Left renal cortex interstitium (tissue), 4 donors: Measurements from ENCODE around the gene WDCP. TPM values are rescaled to one million over a fixed set of nuclear protein-coding genes. Genes with fewer than 3 reads are reported as not detected.
"Not testable (repeated sequence)": the region's sequence is repeated elsewhere in the genome, so short reads cannot be mapped to it uniquely, and the experiment has no call there.

Experiments
- DNase-seq, 4 donors: peaks; one replicate each; pipeline ENCODE4 v3.0.0-alpha.2; 2013; ENCODE audit warnings: low read depth in 4 of 4, low spot score in 2 of 4, missing footprints in 1 of 4
- polyA plus RNA-seq, 4 donors: library from polyadenylated mRNA; unstranded; fragments of 120-200 nt; gene quantifications; one replicate each; pipeline ENCODE4 v1.2.1, GENCODE V29; 2013; ENCODE audit not compliant: insufficient read length in 4 of 4

WDCP gene, protein sequence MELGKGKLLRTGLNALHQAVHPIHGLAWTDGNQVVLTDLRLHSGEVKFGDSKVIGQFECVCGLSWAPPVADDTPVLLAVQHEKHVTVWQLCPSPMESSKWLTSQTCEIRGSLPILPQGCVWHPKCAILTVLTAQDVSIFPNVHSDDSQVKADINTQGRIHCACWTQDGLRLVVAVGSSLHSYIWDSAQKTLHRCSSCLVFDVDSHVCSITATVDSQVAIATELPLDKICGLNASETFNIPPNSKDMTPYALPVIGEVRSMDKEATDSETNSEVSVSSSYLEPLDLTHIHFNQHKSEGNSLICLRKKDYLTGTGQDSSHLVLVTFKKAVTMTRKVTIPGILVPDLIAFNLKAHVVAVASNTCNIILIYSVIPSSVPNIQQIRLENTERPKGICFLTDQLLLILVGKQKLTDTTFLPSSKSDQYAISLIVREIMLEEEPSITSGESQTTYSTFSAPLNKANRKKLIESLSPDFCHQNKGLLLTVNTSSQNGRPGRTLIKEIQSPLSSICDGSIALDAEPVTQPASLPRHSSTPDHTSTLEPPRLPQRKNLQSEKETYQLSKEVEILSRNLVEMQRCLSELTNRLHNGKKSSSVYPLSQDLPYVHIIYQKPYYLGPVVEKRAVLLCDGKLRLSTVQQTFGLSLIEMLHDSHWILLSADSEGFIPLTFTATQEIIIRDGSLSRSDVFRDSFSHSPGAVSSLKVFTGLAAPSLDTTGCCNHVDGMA
- 10 to 100 TPM; 14.4 to 15.8 (median 14.8) TPM for polyA plus RNA-seq

DNA sequence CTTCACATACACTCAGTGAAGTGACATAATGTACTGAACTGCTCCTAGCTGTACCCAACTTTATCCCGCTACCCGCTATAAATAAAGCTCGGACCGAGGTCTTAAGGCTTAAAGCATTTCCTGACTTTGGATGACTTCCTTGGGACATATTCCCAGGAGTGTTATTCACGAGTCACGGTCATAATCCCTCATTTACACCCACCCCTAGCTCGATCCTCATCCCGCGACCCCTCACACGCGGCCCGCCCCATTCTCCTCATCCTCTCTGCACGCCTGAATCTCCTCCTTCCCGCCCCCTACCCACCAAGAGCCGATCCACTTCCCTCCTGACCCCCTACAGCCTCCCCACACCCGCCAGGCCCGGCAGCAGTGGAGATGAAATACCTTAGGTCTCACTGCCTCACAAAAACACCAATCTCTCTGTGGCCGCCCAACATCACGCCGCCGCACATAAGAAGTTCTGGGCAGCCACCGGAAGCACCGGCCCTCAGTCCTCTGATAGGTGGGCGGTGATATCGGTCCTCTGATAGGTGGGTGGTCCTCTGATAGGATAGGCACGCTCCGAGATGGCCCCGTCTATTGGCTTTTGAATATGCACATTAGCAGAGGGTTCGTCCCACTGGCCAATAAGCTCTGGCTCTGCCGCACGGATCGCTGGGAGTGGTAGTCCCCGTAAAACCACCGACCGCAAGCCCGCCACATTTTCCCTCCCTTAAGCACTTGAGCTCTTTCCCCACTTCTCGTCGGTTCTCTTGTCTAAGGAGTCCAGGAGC lies at the start of gene WDCP:
Gene WDCP (minus strand): TSS at position 462 of the 773 bp plus-strand sequence. CDS start 7,897 bp downstream, outside the sequence.
- peak; percentile 71 to 95 (median 88) for DNase-seq

DNA sequence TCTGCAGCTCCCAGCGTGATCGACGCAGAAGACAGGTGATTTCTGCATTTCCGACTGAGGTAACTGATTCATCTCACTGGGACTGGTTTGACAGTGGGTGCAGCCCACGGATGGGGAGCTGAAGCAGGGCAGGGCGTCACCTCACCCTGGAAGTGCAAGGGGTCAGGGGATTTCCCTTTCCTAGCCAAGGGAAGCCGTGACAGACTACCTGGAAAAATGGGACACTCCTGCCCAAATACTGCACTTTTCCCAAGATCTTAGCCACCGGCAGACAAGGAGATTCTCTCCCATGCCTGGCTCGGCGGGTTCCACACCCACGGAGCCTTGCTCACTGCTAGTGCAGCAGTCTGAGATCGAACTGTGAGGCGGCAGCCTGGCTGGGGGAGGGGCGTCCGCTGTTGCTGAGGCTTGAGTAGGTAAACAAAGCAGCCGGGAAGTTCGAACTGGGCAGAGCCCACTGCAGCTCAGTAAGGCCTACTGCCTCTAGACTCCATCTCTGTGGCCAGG lies 48.0 kb upstream of the WDCP start:
- not testable (repeated sequence) for DNase-seq

DNA sequence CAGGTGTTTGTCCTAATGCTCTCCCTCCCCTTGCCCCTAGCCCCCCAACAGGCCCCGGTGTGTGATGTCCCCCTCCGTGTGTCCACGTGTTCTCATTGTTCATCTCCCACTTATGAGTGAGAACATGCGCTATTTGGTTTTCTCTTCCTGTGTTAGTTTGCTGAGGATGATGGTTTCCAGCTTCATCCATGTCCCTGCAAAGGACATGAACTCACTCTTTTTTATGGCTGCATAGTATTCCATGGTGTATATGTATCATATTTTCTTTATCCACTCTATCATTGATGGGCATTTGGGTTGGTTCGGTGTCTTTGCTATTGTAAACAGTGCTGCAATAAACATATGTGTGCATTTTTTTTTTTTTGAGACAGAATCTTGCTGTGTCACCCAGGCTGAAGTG lies 46.1 kb upstream of the WDCP start:
- not testable (repeated sequence) for DNase-seq

DNA sequence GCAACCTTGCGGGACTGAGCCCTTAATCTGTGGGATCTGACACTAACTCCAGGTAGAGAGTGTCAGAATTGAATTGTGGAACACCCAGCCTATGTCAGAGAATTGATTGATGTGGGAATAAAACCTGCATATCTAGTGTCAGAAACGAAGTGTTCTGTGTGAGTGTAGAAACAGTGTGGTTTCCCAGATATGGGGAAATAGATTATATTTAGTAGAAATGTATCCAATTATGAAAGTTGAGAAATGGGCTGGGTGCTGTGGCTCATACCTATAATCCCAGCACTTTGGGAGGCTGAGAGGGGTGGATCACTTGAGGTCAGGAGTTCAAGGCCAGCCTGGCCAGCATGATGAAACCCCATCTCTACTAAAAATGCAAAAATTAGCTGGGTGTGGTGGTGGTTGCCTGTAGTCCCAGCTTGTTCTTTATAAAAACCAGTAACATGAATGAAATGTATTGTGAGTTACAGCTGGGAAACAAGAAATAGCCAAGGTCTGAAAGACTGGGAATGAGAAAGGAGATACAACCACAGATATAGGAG lies 41.7 kb upstream of the WDCP start:
- no peak for DNase-seq

DNA sequence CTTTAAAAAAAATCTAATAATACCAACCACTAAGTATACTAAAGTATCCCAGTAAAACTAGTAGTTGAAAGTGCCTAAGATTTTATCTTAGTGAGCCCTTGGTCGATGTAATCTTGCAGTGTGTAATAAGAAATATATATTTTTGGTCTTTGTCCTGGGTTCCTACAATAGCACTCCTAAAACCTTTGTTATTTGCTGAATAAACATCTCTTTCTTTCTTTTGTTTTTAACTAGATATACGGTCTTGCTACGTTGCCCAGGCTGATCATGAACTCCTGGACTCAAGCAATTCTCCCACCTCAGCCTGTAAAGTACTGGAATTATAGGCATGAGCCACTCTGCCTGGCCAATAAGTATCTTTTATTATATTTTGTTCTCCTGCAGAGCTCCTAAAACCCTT lies 39.8 kb upstream of the WDCP start:
- DNase-seq: no peak

DNA sequence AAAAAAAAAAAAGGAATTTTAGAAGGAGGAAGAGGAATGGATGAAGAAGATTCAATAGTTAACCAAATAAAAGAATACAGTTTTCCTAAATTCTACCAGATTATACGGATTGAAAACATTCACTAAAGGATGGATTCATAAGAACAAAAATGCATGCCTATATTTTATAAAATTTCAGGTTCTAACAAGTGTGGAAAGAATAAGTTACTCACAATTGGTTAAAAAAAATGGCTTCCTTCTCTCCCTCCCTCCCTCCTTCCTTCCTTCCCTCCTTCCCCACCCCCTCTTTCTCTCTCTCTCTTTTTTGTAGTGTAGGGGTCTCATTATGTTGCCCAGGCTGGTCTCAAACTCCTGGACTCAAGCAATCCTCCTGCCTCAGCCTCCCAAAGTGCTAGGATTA lies 39.0 kb upstream of the WDCP start:
- DNase-seq: no peak

DNA sequence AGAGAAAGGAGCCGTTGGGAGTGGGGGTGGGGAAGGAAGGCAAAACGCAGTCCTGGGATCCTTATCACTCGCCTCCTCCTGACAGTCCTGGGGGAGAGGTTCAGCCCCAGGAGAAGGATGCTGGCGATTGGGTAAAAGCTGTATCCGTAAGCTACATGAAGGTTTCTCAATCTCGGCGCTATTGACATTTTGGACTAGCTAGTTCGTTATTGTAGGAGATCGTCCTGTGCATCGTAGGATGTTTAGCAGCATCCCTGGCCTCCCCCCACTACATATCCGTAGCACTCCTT lies 38.0 kb upstream of the WDCP start:
- DNase-seq: peak in 1 of 4 donors; percentile 3

DNA sequence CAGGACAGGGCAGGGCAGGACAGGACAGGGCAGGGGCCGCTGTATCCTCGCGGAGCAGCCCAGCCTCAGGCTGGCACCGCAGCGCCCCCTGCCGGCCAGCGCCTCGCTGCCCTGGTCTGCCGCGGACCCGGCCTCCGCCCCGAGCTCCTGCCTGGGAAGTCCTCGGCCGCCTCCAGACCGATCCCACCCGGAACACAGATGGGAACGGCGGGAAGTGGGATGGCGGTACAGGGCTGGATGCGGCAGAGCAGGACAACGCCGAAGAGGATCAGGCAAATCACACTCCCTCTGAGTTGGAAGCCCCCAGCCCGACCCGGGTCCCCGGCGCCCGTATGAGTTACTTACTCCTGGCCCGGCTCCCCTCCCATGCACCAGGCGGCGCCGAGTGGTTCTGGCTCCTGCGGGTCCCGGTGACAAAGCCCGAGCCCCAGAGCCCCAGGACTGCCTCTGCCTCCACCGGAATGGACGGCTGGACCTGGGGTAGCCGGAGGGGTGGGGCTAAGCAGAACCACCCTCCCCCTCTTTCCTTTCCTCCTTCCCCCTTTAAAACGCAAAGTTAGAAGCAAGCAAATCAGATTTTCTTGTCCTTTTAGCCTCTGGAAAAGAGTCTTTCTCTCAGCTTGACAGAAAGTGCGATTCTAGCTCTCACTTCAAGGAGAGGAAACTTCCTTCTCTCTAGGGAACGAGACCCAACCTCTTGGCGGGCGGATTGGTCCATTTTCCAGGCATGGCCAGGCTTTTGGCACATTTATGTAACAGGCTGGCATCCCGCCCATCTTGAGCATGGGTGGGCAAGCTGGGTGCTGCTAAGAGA lies 37.4 kb upstream of the WDCP start, which contains the start of gene TP53I3:
Gene TP53I3 (minus strand): TSS at position 449 of the 814 bp plus-strand sequence. CDS start 508 bp downstream, outside the sequence.
- peak; percentile 84 to 87 (median 85) for DNase-seq

DNA sequence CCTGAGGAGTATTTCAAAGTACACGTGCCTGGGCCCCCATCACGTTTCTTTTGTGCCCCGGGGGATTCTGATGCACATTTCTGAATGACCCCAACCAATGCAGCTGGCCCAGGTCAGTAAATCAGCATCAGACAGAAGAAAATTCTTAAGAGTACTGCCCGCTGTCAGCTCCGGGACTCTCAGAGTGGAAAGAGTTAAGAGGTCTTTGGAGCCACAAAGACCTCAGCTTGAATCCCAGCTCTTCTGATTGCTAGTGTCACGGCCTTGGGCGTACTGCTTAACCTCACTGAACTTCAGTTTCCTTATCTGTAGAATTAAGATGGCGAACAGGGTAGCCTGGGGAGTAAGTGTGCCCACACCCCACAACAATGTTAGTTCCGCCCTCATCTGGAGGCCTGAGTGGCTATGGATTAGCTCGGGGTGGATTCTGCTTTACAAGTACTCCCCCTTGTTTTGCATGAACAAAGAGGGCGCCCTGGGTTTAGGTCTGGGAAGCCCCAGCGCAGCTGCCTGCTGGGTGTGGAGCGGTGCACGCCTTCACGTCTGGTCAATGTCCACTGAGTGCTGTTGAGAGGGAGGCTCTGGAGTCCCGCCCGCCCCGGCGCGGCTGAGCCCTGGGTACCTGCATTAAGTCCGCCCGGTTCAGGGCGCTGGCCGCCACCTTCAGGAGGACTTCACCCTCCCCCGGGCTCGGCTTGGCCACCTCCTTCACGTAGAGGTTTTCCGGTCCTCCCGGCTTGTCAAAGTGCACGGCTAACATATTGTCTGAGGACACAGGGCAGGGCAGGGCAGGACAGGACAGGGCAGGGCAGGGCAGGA lies 36.6 kb upstream of the WDCP start:
- peak; percentile 60 to 73 (median 66) for DNase-seq

DNA sequence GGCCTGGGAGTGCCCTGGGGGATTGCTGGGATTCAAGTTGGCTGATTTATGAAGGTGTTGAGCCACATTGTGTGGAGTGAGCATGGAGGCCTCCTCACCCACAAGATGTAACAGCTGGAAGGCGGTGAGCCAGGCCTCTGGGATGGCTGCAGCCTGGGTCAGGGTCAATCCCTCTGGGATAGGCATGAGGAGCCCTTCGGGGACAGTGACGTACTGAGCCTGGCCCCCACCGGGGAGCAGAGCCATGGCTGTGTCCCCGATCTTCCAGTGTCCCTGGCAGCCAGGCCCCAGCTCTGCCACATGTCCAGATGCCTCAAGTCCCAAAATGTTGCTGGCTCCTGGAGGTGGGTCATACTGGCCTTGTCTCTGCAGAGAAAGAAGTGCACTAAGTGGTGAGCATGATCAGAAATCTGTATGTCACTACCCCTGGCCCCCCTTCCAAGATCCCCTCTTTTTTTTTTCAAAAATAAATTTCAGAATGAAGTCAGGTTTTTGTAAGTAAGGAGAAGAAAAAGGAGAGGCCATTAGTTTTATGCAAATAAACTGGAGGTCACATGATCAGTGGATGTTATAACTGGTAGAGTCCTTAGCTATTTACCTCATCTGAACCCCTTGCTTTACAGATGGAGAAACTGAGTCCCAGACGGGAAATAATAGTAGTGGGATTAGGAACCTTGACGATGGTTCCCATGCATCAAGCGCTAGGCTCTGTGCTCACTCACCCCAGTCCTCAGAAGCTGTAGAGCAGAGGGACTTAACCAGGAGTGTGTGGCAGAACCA lies 35.8 kb upstream of the WDCP start:
- no peak for DNase-seq

DNA sequence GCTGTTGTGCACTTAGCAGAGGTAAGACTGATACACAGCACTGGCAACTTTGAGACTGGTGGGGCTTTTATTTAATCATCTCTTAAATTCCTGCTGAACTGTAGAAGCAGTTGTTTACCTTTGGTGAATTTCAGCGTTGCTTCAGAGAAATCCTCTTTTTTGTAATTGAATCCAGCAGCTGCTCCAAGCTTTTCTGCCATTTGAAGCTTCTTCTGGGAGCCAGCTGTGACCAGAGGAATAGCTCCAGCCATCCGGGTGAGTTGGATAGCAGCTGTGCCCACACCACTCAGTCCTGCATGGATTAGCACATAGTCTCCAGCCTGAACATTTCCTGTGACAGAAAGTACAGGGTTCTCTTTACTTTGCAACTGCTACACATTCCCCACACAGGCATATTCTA lies 33.5 kb upstream of the WDCP start:
- no peak for DNase-seq

DNA sequence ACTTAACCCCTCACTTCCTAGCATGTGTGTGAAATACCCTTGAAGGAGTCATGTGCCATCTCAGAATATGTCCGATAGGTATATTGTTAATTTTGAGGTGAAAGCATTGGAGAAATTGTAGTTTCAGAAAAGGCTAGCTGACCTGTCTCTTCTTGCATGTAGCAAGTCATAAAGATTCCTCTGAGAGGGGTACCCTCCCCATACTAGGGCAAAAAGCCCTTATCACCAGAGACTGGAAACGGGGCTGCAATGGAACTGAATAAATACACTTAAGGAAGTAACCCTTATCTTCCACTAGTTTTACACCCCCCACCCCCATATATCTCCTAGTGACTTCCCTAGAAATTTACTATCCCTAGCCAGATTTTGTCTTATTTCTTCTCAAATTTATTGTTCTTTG lies 30.7 kb upstream of the WDCP start:
- DNase-seq: no peak

DNA sequence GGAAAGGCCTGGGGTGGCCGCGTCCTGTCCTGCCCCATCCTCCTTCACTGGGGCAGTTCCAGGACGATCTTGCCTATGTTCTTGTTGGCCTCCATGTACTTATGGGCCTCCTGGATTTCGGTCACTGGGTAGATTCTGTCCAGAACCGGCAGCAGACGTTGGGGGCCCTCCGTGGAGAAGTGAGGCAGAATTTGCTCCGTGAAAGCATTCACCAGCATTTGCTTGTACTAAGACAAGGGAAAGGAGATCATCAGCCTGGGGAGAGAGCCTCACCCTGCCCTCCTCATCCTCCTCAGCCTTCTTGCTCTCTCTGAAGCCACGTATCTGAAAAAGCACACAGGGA lies 30.3 kb upstream of the WDCP start:
- peak in 1 of 4 donors; percentile 10 for DNase-seq

DNA sequence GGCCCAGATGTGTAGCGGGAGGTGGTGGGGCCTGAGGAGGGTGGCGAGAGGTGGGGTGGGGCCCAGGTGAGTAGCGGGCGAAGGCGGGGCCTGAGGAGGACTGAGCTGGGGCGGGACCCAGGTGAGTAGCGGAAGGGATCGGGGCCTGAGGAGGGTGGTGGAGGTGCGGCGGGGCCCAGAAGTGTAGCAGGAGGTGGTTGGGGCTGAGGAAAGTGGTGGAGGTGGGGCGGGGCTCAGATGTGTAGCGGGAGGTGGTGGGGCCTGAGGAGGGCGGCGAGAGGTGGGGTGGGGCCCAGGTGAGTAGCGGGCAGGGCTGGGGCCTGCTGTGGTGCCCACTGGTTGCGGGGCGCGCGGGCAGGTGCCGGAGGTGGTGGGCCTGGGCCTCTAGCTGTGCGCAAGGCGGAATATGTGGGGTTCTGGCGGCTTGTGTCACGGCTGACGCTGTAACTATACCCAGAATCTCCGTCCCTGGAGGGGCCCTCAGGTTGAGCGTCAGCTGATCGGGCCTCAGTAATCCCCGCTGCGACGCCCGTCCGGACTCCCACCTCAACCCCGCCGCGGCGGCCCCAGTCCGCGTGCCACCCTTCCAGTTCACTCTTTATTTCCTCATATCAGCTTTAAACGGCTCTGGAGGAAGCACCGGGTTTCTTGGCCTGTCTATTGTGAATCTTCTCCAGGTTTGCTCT lies 29.8 kb upstream of the WDCP start:
- peak in 1 of 4 donors; percentile 2 for DNase-seq

DNA sequence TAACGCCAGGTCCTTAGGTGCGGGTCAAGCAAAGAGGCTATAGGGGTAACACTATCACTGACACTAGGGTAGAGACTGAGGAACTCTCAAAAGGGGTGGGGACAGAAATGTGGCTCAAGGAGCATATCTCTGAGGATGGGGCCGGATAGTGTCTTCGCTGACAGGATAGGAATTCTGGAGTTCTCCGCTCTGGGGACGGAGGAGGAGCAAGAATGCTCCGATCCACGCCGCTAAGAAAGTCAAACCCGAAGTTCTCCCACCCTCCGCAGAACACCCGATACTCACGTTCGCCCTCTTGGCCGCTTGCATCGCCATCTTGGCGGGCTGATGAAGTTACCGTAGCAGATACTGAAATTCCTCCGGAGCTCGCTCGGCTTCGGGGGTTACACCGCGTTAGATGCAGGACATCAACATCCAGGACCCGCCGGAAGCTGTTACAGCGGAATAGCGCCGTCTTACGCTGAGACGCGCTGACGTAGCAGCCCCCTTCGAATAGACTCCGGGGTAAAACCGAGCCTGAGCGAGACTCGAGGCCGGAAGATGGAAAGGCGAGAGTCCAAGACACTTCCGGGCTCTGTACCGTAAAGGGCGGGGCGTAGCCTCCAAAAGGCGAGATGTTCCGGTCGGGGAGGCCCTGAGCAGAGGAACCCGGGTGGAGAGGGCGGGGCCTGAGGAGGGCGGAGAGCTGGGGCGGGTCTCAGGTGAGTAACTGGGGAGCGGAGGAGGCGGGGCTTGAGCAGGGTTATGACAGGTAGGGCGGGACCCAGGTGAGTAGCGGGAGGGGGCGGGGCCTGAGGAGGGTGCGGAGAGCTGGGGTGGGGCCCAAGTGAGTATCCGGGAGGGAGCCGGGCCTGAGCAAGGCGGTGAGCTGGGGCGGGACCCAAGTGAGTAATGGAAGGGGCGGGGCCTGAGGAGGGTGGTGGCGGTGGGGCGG lies 29.0 kb upstream of the WDCP start, which contains the start of gene SF3B6:
Gene SF3B6 (minus strand): TSS at position 412 of the 934 bp plus-strand sequence. CDS start 97 bp downstream, at position 315.
- DNase-seq: peak; percentile 92 to 98 (median 98)

DNA sequence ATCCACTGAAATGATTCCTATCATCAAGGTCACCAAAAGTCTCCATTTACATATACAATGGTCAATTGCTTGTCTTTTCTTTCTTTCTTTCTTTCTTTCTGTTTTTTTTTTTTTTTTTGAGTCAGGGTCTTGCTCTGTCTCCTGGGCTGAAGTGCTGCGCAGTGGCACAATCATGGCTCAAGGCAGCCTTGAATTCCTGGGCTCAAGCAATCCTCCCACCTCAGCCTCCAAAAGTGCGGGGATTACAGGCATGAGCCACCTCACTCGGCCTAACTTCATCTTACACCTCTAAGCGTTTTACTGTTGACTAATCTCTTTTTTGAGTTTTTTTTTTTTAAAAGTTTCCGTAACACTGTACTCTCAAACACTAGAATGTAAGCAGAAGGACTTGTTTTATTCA lies 28.1 kb upstream of the WDCP start:
- no peak for DNase-seq
